Measurements from ENCODE around the gene YJU2. TPM values are rescaled to one million over a fixed set of nuclear protein-coding genes. Genes with fewer than 3 reads are reported as not detected.

YJU2 gene
- total and polyA plus RNA-seq, 9 donors: 18.4 to 33.1 (median 21.5) TPM

DNA sequence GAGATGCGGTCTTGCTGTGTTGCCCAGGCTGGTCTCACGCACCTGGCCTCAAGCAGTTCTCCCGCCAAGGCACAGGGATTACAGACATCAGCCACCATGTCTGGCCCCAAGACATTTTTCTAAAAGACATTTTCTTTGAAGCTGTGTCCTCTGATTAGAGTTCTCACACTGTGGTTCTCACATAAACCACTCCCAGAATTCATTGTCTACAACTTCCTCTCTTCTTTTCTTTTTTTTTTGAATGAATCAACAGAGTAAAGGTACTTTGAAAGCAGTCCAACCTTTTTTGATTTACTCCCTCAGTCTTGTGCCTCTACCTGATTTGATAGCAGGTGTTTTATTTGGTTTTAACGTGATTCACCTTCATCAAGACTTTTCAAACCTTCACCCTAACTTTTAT is 17.9 kb downstream of the YJU2 start:
- no peak for DNase-seq
- no peaks in the 10 kb centered on the region for H3K4me1 ChIP-seq (ENCODE audit: insufficient read depth)
- H3K36me3 ChIP-seq: no peaks in the 10 kb centered on the region
- H3K27ac ChIP-seq: no peak overlapping the region
- no peaks in the 10 kb centered on the region for H3K27me3 ChIP-seq
- TF ChIP-seq EP300 (IDR thresholded peaks at IDR 0.05) (no peak), POLR2A (IDR thresholded peaks at IDR 0.05) (no peak)
- TF ChIP-seq, protein P1, sequence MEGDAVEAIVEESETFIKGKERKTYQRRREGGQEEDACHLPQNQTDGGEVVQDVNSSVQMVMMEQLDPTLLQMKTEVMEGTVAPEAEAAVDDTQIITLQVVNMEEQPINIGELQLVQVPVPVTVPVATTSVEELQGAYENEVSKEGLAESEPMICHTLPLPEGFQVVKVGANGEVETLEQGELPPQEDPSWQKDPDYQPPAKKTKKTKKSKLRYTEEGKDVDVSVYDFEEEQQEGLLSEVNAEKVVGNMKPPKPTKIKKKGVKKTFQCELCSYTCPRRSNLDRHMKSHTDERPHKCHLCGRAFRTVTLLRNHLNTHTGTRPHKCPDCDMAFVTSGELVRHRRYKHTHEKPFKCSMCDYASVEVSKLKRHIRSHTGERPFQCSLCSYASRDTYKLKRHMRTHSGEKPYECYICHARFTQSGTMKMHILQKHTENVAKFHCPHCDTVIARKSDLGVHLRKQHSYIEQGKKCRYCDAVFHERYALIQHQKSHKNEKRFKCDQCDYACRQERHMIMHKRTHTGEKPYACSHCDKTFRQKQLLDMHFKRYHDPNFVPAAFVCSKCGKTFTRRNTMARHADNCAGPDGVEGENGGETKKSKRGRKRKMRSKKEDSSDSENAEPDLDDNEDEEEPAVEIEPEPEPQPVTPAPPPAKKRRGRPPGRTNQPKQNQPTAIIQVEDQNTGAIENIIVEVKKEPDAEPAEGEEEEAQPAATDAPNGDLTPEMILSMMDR (IDR thresholded peaks at IDR 0.05): no peak
- intact Hi-C loops (cut with DNase I): loop anchor here (5.0 to 10.0 kb wide), 6 partner anchors 80 to 290 kb away; partner anchors contain the start of genes MPND (in 1 of the 4) and SEMA6B (in 1 of the 4)
- H3K4me3 ChIP-seq: no peak overlapping the region
- WGBS, 3 donors: 78 to 84% (median 79%) methylated on average over 4 of the region's 4 CpGs
- H3K9me3 ChIP-seq: no peaks in the 10 kb centered on the region

DNA sequence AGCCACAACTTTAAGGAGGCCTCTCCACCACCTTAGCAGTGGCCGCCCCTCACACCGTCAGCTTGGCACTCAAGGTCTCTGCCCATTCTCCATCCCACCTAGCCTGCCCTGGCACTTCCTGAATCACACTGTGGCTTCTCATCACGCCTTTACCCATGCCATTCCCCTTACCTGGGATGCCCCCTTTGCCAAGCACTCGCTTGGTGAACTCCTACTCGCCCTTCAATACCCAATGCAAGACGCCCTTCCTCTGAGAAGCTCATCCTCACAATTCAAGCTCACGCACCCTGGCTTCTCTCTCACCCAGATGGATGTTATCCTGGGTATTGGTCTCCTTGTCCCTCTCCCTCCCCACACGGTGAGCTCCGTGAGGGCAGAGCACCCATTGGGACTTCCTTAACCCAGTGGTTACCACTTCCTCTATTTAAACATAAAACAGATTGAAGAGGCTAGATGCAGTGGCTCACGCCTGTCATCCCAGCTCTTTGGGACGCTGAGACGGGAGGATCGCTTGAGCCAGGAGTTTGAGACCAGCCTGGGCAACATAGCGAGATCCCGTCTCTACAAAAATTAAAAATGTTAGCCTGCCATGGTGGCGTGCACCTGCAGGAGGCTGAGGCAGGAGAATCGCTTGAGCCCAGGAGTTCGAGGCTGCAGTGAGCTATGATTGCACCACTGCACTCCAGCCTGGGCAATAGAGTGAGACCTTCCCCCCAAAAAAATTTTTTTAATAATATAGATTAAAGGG is 19.5 kb downstream of the YJU2 start:
- intact Hi-C loops (cut with DNase I): loop anchor here (5.0 to 10.0 kb wide), 6 partner anchors 78 to 288 kb away; partner anchors contain the start of genes MPND (in 1 of the 4) and SEMA6B (in 1 of the 4)
- Histone ChIP-seq H3K9me3 (no peaks in the 10 kb centered on the region), H3K36me3 (no peaks in the 10 kb centered on the region), H3K4me3 (no peak overlapping the region), H3K4me1 (ENCODE audit: insufficient read depth) (peaks cover 1% of the 10 kb centered on the region), H3K27ac (no peak overlapping the region), H3K27me3 (no peaks in the 10 kb centered on the region)
- WGBS, 3 donors: 83 to 89% (median 86%) methylated on average over 18 of the region's 18 CpGs
- DNase-seq: no peak
- TF ChIP-seq EP300 (IDR thresholded peaks at IDR 0.05) (no peak), POLR2A (IDR thresholded peaks at IDR 0.05) (no peak)
- TF ChIP-seq, protein P1 (IDR thresholded peaks at IDR 0.05): no peak

DNA sequence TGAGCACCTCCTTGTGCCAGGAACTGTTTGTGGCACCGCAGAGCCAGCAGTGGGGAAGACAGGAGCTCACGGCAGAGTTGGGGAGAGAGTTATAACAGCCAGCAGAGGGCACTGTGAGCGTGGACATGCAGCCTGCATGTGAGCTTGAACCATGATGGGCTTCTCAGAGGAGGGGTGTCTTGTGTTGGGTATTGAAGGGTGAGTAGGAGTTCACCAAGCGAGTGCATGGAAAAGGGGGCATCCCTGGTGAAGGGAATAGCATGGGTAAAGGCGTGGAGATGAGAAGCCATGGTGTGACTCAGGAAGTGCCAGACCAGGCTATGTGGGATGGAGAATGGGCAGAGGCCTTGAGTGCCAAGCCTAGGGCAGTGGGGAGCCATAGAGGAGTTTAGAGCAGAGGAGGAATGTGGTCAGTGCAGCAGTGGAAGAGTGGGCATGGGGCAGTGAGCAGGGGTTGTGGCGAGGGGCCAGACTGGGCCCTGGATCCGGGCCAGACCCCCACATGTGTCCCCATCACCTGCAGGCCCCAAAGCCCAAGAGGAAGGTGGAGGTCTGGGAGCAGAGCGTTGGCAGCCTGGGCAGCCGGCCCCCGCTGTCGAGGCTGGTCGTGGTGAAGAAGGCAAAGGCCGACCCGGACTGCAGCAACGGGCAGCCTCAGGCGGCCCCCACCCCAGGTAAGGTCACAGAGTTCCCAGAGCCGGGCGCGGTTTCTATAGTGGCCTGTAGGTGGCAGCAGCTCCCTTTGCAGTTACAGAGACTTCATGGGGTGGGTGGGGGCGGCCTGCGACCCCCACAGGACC is 20.4 kb downstream of the YJU2 start:
- H3K27me3 ChIP-seq: no peaks in the 10 kb centered on the region
- WGBS, 3 donors: 35 to 37% (median 35%) methylated on average over 21 of the region's 21 CpGs
- intact Hi-C loops (cut with DNase I): loop anchor here (5.0 to 10.0 kb wide), 6 partner anchors 78 to 288 kb away; partner anchors contain the start of genes MPND (in 1 of the 4) and SEMA6B (in 1 of the 4)
- no peak overlapping the region for H3K27ac ChIP-seq
- peaks cover 1% of the 10 kb centered on the region for H3K4me1 ChIP-seq (ENCODE audit: insufficient read depth)
- no peaks in the 10 kb centered on the region for H3K36me3 ChIP-seq
- no peak overlapping the region for H3K4me3 ChIP-seq
- DNase-seq: peak; percentile 34 to 72 (median 65)
- no peaks in the 10 kb centered on the region for H3K9me3 ChIP-seq
- TF ChIP-seq, protein P1 (IDR thresholded peaks at IDR 0.05): peak; percentile 59 to 65 (median 62)
- TF ChIP-seq EP300 (IDR thresholded peaks at IDR 0.05): no peak
